ENCODE data around the gene SMG7.

The SMG7 gene

GRCh38 chr1:183588827-183589226 lies 116.5 kb downstream of the SMG7 start:
- DNase-seq (ENCODE audit: low read depth in 1 of 2, low spot score in 1 of 2), result no peak

DNA sequence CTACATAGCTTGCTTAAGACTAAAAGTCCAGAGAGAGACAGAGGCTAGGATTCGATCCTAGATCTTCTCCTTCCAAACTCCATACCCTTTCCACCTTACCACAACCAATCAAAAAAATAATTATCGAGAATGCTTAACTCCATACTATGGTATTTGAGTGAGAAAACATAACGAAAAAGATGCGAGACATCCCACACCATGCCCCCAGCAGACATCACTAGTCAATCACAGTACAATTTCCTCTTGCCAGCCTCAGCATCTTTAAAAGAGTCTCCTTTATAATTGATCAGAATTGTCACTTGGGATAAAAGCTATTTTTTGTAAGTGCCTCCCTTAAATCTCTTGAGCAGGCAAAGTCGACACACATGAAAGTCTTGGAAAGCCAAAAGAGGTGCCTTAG lies 117.1 kb downstream of the SMG7 start:
- no peak for DNase-seq (ENCODE audit: low read depth in 1 of 2, low spot score in 1 of 2)

DNA sequence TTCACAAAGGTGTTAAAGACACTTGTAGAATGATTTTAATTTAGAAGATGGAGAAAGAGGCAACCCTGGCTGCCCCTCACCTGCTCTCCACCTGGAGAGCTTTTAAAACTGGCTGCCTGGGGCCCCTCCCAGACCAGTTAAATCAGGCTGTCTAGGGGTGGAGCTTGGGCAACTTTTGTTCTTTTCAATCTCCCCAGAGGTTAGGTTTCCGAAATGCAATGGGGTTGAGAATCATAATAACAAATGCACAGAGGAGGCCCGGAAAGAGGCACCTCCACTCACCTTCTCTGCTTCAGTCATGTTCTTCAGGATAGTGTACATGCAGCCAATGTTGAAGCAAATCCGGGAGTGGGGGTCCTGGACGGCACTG lies 117.6 kb downstream of the SMG7 start:
- DNase-seq (ENCODE audit: low read depth in 1 of 2, low spot score in 1 of 2), result no peak

- no peak for DNase-seq (ENCODE audit: low read depth in 1 of 2, low spot score in 1 of 2)
Observed at GRCh38 chr1:183590244-183591191, 118.2 kb downstream of the SMG7 start, which contains the start of gene NCF2. Gene NCF2 (minus strand): TSS chr1:183590459. CDS start chr1:183590329, 130 bp downstream.

GRCh38 chr1:183592733-183593132 lies 120.4 kb downstream of the SMG7 start:
- no peak for DNase-seq (ENCODE audit: low read depth in 1 of 2, low spot score in 1 of 2)

DNA sequence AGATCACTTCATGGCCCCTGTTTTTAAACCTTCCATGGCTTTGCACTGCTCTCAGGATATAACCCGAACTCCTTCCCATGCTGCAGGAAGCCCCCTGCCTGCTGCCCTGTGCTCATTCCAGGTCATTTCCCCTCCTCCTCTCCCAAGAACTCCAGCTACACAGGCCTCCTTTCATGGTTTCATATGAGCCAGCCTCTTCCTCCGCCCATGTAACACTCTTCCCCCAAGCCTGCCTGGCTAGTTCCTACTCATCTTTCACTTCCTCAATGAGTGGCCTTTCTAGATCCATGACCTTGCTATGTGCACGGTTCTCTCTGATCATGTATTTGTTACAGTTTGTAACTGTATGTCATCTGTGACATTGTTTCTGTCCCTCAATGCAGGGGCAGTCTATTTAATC lies 121.1 kb downstream of the SMG7 start:
- no peak for DNase-seq (ENCODE audit: low read depth in 1 of 2, low spot score in 1 of 2)

DNA sequence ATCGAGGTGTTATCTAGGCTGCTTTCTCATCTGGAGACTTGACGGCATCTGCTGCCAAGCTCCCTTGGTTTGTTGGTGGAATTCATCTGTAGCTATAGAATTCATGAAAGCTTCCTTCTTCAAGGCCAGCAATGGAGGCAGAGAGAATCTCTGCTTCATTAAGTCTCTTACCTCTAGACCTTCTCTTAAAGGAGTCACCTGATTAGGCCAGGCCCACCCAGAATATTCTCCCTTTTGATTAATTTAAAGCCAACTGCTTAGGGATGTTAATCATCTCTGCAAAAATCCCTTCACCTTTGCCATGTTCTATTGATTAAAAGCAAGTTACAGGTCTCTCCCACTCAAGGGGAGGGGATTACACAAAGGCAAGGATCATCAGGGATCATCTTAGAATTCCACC lies 123.2 kb downstream of the SMG7 start:
- no peak for DNase-seq (ENCODE audit: low read depth in 1 of 2, low spot score in 1 of 2)

DNA sequence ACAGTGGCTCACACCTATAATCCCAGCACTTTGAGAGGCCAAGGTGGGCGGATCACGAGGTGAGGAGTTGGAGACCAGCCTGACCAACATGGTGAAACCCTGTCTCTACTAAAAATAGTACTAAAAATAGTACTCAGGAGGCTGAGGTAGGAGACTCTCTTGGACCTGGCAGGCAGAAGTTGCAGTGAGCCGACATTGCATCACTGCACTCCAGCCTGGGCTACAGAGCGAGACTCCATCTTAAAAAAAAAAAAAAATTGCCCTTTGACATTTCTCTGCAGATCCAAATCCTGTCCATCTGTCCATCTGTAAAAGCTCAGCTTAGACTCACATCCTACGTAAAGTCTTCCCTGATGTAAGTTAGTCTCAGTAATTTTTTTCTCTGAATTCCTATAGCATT lies 124.2 kb downstream of the SMG7 start:
- no peak for DNase-seq (ENCODE audit: low read depth in 1 of 2, low spot score in 1 of 2)

DNA sequence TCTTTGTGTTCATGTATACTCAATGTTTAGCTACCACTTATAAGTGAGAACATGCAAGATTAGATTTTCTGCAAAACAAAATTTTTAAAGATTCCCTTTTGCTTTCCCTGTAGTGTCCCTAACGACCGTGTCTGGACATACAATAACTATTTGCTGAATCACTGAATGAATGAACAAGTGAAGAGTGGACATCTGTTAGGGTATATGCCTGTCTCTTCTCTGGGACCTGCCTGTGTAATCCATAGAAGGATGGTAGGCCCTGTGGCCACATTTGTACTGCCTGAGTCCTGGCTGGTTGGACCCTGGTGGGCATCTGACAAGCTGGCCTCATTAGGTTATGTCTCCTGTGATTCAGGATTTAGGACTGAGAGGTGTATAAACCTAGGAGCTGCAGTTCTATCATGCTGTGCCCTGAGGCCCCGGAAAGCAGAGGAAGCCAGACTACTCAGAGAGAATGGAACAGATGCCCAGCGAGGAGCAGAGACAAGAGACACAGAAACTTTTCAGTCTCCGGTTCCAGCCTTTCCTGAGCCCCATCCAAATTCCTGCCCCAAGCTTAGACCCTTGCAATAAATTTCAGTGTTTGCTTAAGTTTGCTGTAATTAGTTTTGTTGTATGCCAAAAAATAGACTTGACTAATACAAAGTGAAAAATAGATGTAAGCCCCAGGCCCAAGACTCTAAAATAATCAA lies 125.5 kb downstream of the SMG7 start:
- DNase-seq (ENCODE audit: low read depth in 1 of 2, low spot score in 1 of 2), result no peak

GRCh38 chr1:183598386-183598785 lies 126.1 kb downstream of the SMG7 start:
- DNase-seq (ENCODE audit: low read depth in 1 of 2, low spot score in 1 of 2), result no peak

- no peak for DNase-seq (ENCODE audit: low read depth in 1 of 2, low spot score in 1 of 2)
Observed at GRCh38 chr1:183600136-183600535, 127.8 kb downstream of the SMG7 start.

- no peak for DNase-seq (ENCODE audit: low read depth in 1 of 2, low spot score in 1 of 2)
Observed at GRCh38 chr1:183600634-183601033, 128.3 kb downstream of the SMG7 start.

- no peak for DNase-seq (ENCODE audit: low read depth in 1 of 2, low spot score in 1 of 2)
Observed at GRCh38 chr1:183602510-183602909, 130.2 kb downstream of the SMG7 start.

Measured in activated T-helper 1 cell treated with anti-CD3 and anti-CD28 coated beads, Interleukin-2, amount 50 U/mL, for 16 hours (primary cell).